Osteoblast (primary cell): ENCODE data around the gene SLC5A11. TPM values are rescaled to one million over a fixed set of nuclear protein-coding genes. Genes with fewer than 3 reads are reported as not detected.

Experiments used
- DNase-seq: peaks from one replicate; pipeline ENCODE4 v3.0.0; 2011; ENCODE audit warnings: low spot score, mixed read lengths; ENCODE audit not compliant: insufficient read length; ENCODE audit errors: missing footprints
- H2AFZ ChIP-seq: 2 replicates; pipeline ENCODE4 v1.6.0; 2011; ENCODE audit warnings: mild to moderate bottlenecking, low read length
- H3K27ac ChIP-seq: 2 replicates; pipeline ENCODE4 v1.5.1; 2011; ENCODE audit warnings: mild to moderate bottlenecking, low read depth, low read length, moderate library complexity
- H3K27me3 ChIP-seq: 2 replicates; pipeline ENCODE4 v1.6.0; 2012; ENCODE audit warnings: mild to moderate bottlenecking, control low read depth, inconsistent platforms, low read length, moderate library complexity; ENCODE audit not compliant: insufficient read depth
- H3K36me3 ChIP-seq: 2 replicates; pipeline ENCODE4 v1.5.1; 2011; ENCODE audit warnings: mild to moderate bottlenecking, low read length, control low read depth, moderate library complexity; ENCODE audit not compliant: insufficient read depth
- H3K4me1 ChIP-seq: 2 replicates; pipeline ENCODE4 v1.5.1; 2011; ENCODE audit warnings: mild to moderate bottlenecking, low read length, control low read depth, moderate library complexity; ENCODE audit not compliant: insufficient read depth
- H3K4me2 ChIP-seq: 2 replicates; pipeline ENCODE4 v1.6.0; 2011; ENCODE audit warnings: mild to moderate bottlenecking, low read length; ENCODE audit not compliant: insufficient read depth
- H3K4me3 ChIP-seq: fragments of 200-600 bp; sonication (generic); 3 replicates; pipeline ENCODE4 v1.5.1; 2012; ENCODE audit warnings: mild to moderate bottlenecking, low read length, inconsistent platforms; ENCODE audit not compliant: insufficient read depth
- H3K79me2 ChIP-seq: 2 replicates; pipeline ENCODE4 v1.6.0; 2012; ENCODE audit warnings: mild to moderate bottlenecking, low read length, control low read depth, inconsistent platforms; ENCODE audit not compliant: insufficient read depth
- H3K9me3 ChIP-seq: 2 replicates; pipeline ENCODE4 v1.5.1; 2011; ENCODE audit warnings: low read depth, low read length, control low read depth
- H4K20me1 ChIP-seq: 2 replicates; pipeline ENCODE4 v1.6.0; 2012; ENCODE audit warnings: mild to moderate bottlenecking, low read length, control low read depth; ENCODE audit not compliant: insufficient read depth
- total RNA-seq: library from RNA; depleted of rRNA; stranded (reverse); fragments of >200 nt; gene quantifications from 2 replicates; pipeline ENCODE4 v1.2.3, GENCODE V29; 2012
- TF ChIP-seq, protein P1 (sequence below): IDR thresholded peaks from 2 replicates; pipeline ENCODE4 v1.5.1; 2011; ENCODE audit warnings: mild to moderate bottlenecking, low read depth, low read length, moderate library complexity; ENCODE audit errors: extremely low read depth

Gene SLC5A11
- total RNA-seq, 1 donor = not detected

DNA sequence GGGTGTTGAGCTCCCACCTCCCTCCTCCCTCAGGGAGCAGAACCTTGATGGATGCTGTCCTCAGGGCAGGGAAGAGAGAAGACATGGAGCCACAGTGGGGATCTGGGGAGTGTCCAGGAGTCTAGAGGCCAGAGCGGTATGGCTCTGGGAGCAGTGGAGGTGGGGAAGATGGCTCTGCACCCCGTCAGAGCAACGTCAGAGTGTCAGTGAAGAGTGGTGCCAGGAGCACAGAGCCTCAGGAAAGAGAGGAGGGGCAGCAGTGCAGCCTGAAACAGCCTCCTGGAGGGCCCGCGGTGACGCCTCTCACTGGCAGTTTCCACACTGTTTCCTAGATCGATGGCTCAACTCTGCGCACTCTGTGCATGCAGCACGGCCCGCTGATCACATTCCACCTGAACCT lies 23.2 kb upstream of the SLC5A11 start:
- H4K20me1 ChIP-seq = peaks cover 13% of the 10 kb centered on the region
- H3K4me3 ChIP-seq = no peak overlapping the region
- peaks cover 81% of the 10 kb centered on the region for H3K36me3 ChIP-seq
- H3K4me2 ChIP-seq = no peak overlapping the region
- peaks cover 14% of the 10 kb centered on the region for H3K4me1 ChIP-seq
- no peaks in the 10 kb centered on the region for H3K9me3 ChIP-seq
- DNase-seq = no peak
- no peak overlapping the region for H2AFZ ChIP-seq
- no peak overlapping the region for H3K27ac ChIP-seq
- no peaks in the 10 kb centered on the region for H3K79me2 ChIP-seq
- TF ChIP-seq, protein P1, sequence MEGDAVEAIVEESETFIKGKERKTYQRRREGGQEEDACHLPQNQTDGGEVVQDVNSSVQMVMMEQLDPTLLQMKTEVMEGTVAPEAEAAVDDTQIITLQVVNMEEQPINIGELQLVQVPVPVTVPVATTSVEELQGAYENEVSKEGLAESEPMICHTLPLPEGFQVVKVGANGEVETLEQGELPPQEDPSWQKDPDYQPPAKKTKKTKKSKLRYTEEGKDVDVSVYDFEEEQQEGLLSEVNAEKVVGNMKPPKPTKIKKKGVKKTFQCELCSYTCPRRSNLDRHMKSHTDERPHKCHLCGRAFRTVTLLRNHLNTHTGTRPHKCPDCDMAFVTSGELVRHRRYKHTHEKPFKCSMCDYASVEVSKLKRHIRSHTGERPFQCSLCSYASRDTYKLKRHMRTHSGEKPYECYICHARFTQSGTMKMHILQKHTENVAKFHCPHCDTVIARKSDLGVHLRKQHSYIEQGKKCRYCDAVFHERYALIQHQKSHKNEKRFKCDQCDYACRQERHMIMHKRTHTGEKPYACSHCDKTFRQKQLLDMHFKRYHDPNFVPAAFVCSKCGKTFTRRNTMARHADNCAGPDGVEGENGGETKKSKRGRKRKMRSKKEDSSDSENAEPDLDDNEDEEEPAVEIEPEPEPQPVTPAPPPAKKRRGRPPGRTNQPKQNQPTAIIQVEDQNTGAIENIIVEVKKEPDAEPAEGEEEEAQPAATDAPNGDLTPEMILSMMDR = no peak
- H3K27me3 ChIP-seq = no peaks in the 10 kb centered on the region

DNA sequence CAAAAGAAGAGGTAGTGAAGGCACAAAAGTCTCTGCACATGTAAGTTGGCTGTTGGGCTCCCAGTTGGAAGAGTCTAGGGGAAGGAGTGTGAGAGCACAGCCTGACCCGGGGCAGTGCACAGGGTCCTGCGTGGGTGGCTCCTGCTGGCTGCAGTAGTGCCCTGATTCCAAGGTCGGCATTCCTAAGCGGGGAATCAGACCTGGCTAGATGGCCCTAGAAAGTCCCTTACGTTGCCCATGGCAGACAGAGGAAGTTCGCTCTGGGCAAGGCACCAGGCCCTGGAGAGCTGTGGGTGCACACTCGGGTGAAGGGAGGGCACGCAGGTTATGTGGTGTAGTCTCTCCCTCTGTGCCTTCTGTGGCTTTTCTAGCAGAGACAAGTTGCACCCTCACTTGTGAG lies 22.8 kb upstream of the SLC5A11 start:
- DNase-seq = no peak
- Histone ChIP-seq H3K36me3 (peaks cover 77% of the 10 kb centered on the region), H3K4me1 (peaks cover 14% of the 10 kb centered on the region), H3K9me3 (no peaks in the 10 kb centered on the region), H3K27ac (no peak overlapping the region), H3K4me3 (no peak overlapping the region), H3K79me2 (no peaks in the 10 kb centered on the region), H4K20me1 (peaks cover 13% of the 10 kb centered on the region), H2AFZ (no peak overlapping the region), H3K27me3 (no peaks in the 10 kb centered on the region), H3K4me2 (no peak overlapping the region)
- TF ChIP-seq, protein P1 = no peak

DNA sequence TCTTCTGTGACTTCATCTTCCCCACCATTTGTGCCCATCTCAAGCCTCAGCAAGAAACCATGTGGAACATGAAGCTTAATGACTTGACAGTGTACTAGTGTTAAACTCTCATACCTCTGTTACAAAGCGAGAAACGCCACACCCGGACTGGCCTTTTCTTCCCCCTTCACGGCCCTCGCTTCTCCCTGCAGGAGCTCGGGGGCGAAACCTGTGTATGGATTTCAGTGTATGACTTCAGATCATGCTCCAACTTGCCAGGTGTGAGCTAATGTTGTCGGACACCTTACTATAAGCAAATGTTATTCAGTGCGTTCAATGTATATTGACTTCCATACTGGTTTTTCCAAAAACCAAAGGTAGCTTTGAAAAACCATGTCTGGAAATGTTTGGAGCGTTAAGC lies 20.1 kb upstream of the SLC5A11 start:
- Histone ChIP-seq H2AFZ (no peak overlapping the region), H3K36me3 (peaks cover 57% of the 10 kb centered on the region)

DNA sequence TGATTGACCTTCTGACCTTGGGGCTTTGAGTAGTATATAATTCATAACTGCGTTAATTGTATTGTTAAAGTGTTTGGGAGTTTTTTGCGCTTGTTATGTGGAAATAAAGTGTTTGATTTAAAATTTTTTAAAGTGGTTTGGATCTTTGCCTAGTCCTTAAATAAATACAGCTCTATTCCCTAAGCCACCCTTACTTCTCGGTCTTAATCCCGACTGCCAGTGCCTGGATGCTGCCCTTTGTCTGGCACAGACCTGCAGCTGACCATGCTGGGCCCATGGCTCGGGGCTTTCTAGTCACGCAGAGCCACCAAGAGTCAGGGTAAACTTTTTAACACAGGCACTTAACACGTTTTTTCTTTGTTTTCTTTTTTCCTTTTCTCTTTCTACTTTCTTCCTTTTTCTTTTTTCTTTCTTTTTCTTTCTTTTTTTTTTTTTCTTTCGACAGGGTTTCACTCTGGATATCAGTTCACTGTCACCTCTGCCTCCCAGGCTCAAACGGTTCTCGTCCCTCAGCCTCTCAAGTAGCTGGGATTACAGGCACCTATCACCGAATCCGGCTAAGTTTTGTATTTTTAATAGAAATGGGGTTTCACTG lies 19.6 kb upstream of the SLC5A11 start:
- no peaks in the 10 kb centered on the region for H3K9me3 ChIP-seq
- H3K4me3 ChIP-seq = no peak overlapping the region
- no peaks in the 10 kb centered on the region for H3K79me2 ChIP-seq
- no peak for DNase-seq
- peaks cover 52% of the 10 kb centered on the region for H3K36me3 ChIP-seq
- H3K4me2 ChIP-seq = no peak overlapping the region
- H4K20me1 ChIP-seq = peaks cover 1% of the 10 kb centered on the region
- H2AFZ ChIP-seq = no peak overlapping the region
- H3K27ac ChIP-seq = no peak overlapping the region
- no peaks in the 10 kb centered on the region for H3K27me3 ChIP-seq
- H3K4me1 ChIP-seq = no peaks in the 10 kb centered on the region
- TF ChIP-seq, protein P1 = no peak

More for the DNA sequence above, 20.1 kb upstream of the SLC5A11 start:
- H4K20me1 ChIP-seq = peaks cover 3% of the 10 kb centered on the region
- TF ChIP-seq, protein P1 = no peak
- H3K79me2 ChIP-seq = no peaks in the 10 kb centered on the region
- no peaks in the 10 kb centered on the region for H3K9me3 ChIP-seq
- H3K4me1 ChIP-seq = peaks cover 2% of the 10 kb centered on the region
- no peak overlapping the region for H3K4me3 ChIP-seq
- no peak for DNase-seq
- H3K27me3 ChIP-seq = no peaks in the 10 kb centered on the region
- no peak overlapping the region for H3K27ac ChIP-seq
- H3K4me2 ChIP-seq = no peak overlapping the region
